GM12864 (cell line): Measurements from ENCODE around the gene GIPC3.

Source experiments
- DNase-seq: peaks from one replicate; pipeline ENCODE4 v3.0.0-alpha.2; 2011; ENCODE audit warnings: low read depth
- H3K4me3 ChIP-seq: 2 replicates; pipeline ENCODE4 v1.5.1; 2011; ENCODE audit warnings: mild to moderate bottlenecking, low read depth, low read length, control low read depth
- TF ChIP-seq, protein P1 (sequence below): IDR thresholded peaks from 2 replicates; pipeline ENCODE4 v1.5.1; 2011; ENCODE audit warnings: low read depth, mild to moderate bottlenecking, moderate library complexity, low read length, control low read depth, inconsistent platforms; ENCODE audit errors: missing control alignments

Gene GIPC3

GRCh38 chr19:3612330-3612729, 27.1 kb downstream of the GIPC3 start:
- H3K4me3 ChIP-seq: no peak overlapping the region
- no peak for DNase-seq
- TF ChIP-seq, protein P1, sequence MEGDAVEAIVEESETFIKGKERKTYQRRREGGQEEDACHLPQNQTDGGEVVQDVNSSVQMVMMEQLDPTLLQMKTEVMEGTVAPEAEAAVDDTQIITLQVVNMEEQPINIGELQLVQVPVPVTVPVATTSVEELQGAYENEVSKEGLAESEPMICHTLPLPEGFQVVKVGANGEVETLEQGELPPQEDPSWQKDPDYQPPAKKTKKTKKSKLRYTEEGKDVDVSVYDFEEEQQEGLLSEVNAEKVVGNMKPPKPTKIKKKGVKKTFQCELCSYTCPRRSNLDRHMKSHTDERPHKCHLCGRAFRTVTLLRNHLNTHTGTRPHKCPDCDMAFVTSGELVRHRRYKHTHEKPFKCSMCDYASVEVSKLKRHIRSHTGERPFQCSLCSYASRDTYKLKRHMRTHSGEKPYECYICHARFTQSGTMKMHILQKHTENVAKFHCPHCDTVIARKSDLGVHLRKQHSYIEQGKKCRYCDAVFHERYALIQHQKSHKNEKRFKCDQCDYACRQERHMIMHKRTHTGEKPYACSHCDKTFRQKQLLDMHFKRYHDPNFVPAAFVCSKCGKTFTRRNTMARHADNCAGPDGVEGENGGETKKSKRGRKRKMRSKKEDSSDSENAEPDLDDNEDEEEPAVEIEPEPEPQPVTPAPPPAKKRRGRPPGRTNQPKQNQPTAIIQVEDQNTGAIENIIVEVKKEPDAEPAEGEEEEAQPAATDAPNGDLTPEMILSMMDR: no peak

GRCh38 chr19:3612901-3613741, 27.8 kb downstream of the GIPC3 start:
- TF ChIP-seq, protein P1: no peak
- DNase-seq: no peak

GRCh38 chr19:3613818-3614661, 28.8 kb downstream of the GIPC3 start:
- TF ChIP-seq, protein P1: no peak
- DNase-seq: no peak
- H3K4me3 ChIP-seq: no peak overlapping the region

More at GRCh38 chr19:3612901-3613741, 27.8 kb downstream of the GIPC3 start:
- no peak overlapping the region for H3K4me3 ChIP-seq

DNA sequence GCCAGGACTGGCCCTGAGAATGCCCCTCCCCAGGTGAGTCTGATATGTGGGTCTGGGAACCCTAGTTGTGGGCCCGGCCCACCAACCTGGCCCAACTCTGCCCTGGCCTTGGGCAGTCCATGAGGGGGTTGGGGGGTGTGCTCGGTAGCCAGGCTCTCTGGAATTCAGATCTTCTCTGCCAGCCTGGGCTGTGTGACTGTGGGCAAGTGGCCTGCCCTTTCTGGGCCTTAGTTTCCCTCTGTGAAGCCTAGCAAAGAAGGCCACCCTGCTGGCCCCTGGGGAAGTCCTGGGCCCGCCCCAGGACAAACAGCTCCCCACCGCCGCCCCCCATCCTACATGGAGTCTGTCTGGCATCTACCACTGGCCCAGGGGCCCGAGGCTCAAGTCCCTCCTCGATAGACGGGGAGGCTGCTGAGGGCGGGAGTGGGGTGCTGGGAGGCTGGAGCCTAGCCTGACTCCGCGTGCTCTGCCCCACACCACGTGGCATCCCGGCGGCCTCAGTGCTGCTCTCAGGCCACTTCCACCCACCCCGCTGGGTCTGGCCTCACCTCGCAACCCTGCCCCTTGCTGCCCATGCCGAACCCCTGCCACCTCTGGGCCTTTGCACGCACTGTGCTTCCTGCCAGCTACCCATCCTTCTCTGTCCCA, 29.7 kb downstream of the GIPC3 start:
- no peak overlapping the region for H3K4me3 ChIP-seq
- no peak for DNase-seq
- TF ChIP-seq, protein P1: no peak

GRCh38 chr19:3615524-3616135, 30.4 kb downstream of the GIPC3 start:
- TF ChIP-seq, protein P1: no peak
- no peak overlapping the region for H3K4me3 ChIP-seq
- no peak for DNase-seq

GRCh38 chr19:3617463-3617862, 32.2 kb downstream of the GIPC3 start:
- TF ChIP-seq, protein P1: no peak
- DNase-seq: no peak
- H3K4me3 ChIP-seq: no peak overlapping the region
